GM18907 (cell line): ENCODE measurements around the gene LOXL3.

Source experiments
- ATAC-seq: cut with Tn5 transposase; IDR thresholded peaks from one replicate; pipeline ENCODE4 v1.9.1; 2021; ENCODE audit warnings: mild to moderate bottlenecking, moderate library complexity; ENCODE audit not compliant: unreplicated experiment

Gene LOXL3

DNA sequence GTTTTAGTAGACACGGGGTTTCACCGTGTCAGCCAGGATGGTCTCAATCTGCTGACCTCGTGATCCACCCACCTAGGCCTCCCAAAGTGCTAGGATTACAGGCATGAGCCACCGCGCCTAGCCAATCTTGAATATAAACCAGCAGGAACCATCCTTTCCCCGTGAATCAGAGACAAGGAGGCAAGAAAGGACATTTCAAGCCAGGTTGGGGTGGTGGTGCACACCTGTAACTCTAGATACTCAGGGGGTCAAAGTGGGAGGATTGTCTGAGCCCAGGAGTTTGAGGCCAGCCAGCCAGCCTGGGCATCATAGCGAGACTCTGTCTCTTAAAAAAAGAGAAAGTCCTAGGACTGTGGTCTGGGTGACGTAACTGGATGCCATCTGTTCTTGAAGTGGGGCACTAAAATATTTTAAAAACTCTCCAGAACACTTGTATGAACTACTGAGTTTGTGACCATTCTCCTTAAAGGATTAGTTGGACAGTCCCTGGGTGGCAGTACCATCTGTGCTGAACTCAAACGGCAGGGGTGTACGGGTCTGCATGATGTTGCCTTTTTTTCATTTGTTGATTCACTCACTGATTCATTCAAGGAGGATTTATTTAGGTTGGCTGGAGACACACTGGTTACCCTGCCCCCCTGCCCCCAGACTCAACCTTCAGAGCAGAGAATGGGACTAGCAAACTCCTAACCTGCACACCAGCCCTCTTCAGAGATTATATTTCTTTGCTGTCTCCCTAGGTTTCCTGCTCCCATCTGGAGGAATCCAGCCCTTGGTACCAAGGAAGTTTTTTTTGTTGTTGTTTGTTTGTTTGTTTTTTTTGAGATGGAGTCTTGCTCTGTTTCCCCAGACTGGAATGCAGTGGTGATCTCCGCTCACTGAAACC lies 42.4 kb downstream of the LOXL3 start:
- ATAC-seq, result no peak

DNA sequence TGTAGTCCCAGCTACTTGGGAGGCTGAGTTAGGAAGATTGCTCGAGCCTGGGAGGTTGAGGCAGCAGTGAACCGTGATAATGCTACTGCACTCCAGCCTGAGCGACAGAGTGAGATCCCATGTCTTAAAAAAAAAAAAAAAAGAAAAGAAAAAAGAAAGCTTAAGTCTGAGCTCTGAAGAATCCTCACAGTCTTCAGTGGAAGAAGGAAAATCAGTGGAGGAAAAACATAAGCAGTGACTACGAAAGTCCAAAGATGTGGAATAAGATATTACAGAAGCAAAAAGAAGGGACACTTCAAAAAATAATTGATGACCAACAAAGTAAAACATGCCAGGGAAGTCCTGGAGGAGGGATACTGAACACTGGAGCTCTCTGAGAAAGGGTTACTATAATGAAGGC lies 43.5 kb downstream of the LOXL3 start:
- ATAC-seq, result no peak

DNA sequence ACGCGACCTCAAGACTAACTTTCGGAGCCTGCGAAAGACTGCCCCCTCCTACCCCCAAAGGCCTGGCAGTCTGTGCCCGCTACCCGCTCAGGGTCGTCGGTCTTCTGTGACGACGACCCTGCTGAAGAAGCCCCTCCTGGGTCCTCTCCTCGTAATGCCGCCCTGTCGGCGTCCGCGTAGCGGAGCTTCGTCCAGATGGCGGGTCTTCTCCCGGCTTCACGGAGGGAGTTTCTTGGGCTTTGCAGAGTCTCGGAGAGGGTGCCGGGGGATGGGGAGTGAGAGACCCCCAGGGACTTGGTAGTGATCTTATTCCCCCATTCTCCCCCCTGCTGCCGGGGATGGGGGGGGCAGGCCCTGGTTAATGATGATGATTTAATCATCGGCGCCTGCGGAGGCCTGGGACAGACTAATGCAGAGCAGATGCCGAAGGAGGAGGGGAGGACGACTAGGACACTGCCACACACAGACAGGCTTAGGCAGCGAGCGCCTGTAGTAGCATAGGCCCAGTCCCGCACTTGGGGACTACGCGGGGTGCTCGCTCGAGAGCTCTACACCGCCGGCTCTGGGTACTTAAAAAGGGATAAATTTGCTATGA lies 45.7 kb downstream of the LOXL3 start:
- peak; percentile 21 for ATAC-seq

DNA sequence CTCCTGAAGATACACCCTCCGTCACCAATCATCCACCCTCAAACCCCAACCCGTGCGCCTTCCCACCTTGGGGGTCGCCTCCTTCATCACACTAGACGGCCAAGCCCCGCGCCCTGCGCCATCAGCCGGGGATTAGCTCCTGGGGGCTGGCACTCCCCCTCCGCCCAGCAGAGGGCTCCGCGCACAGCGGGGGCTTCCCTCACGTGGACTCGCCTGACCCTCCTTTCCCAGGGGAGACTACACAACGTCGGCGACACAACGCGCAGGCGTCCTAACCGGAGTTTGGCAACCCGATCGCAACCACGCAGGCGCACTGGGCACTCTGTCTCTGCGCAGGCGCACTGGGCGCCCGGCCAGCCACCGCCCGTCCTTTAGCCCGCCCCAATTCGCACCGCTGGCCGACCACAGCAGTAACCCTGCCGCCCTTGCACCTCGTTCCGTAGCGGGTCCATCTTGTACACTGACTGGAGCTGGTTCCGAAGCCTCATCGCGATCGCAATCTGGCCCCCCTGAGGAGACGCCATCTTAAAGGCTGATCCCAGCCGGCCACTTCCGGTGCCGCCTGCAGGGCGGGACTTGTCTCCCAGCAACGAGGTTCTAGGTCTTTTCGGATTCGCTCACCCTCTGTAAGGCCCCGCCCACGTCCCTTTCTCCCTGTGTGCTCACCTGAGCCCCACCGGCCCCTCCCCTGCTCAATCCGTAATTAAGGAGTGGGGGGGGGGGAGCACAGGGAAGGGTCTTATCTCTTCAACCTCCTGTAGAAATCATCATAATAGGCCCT lies 46.4 kb downstream of the LOXL3 start, which contains the start of gene PCGF1:
PCGF1 (minus strand) TSS at position 551 of the 781 bp plus-strand sequence; CDS start at position 524, 27 bp downstream.
- ATAC-seq, result peak; percentile 93

GRCh38 chr2:74505448-74506246 lies 48.1 kb downstream of the LOXL3 start:
- no peak for ATAC-seq

- ATAC-seq, result no peak
Observed at GRCh38 chr2:74504591-74504990, 49.2 kb downstream of the LOXL3 start.

DNA sequence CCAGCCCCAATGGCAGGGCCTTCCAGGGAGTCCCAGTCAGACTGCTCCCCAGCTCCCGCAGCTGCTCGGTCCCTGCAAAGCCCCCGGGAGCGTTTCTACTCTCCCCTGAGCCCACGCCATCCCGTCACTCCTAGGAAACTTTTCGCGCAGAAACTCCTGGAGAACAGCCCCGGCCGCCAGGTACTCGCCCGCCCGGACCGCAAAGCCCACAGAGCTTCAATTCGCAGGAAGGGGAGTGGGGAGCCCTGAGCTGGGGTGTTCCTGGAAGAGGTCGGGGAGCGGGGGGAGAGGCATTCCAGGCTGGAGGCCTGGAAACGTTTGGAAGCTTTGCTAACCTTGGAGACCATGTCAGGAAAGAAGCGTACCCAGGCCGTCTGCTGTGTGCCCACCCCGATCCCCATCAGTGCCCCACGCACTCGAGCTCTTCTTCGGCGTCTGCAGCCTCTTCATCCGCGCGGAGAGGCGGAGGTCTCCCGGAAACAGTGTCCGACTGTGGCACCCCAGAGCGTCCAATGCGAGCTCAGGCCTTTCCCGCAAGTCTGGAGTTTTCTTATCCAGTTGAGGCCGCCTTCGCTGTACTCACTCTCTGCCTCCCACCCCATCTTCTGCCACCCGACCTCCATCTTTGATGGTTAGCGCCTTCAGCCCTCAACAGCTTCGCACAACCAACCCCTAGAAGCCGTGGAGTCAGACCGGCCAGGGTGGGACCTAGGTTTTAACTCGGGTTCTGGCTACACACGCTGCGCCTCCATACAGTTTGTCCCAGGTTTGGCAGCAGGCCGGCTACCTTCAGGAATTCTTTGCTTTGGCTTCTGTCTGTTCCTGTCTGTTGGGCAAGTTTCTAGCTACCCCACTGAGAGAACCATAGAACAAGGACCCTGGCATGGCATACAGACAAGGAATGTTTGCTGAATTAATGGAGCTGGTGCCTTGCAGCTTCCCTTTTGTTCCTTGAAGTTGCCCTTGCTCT lies 50.0 kb downstream of the LOXL3 start:
- ATAC-seq, result no peak

DNA sequence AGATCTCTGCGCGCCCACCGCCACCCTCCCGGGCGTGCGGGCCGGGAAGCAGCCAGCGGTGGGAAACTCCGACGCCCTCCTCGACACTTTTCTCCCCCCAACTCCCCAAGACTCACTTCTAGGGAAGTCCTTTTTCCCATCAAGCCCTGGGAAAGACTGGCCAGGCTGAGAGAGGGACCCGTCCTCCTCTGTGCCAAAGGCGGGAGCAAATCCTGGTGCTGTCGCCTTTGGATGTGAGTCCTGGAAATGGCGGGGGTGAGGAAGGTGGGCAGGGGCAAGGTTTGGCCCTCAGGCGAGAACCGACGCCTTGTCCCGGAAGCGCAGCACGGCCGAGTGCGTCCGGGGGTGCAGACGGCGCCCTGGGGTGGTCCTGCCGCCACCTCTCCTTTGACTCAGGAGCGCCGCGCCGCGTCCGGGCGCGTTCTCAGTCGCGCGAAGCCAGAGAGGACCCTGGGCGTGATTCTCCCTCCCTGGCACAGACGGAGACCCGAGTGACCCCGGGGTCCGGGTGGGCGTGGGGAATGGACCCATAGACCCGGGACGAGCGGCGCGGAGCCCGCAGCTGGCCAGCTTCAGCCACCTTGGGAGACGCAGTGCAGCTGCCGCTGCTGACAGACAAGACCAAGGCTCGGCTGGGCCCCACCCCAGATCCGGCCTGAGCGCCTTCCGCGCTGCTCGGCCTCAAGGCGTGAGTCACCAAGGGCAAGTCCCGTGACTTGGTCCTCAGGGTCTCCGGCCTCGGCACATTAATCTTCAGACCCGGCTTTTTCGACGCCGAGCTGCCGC lies 50.8 kb downstream of the LOXL3 start:
- ATAC-seq, result peak; percentile 38

GRCh38 chr2:74502147-74502719 lies 51.5 kb downstream of the LOXL3 start:
- no peak for ATAC-seq

- ATAC-seq, result no peak
Observed at GRCh38 chr2:74501335-74502071, 52.2 kb downstream of the LOXL3 start.

- ATAC-seq, result no peak
Observed at GRCh38 chr2:74500578-74500946, 53.2 kb downstream of the LOXL3 start.

GRCh38 chr2:74499940-74500577 lies 53.7 kb downstream of the LOXL3 start:
- no peak for ATAC-seq

DNA sequence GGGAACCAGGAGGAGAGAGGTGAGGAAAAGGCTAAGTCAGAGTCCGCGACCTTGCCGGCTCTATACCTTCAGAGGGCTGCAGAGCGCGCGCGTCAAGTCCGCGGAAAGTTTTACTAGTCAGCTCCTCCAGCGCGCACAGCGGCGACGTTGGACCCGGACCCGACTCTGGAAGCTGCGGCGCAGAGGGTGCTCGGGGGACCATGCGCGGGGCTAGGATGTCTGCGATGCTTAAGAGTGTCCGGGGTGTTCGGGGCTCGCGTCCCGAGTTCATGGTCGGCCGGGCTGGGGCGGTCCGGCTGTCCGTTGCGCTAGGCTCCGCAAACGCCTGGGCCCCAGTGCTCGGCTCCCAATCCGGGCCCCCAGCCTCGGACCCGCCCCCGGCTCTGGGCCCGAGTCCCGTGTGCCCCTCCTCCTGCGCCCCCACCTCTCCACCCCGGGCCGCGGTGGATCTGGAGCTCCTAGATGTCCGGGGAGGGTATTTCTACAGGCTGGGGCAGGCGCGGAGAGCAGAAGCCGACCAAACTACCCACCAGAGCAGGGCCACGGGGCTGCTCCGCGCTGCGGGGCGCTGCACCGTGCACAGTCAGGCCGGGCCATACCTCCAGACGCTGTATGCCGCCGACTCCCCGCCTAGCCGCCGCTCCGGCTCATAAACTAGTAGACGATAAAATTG lies 54.3 kb downstream of the LOXL3 start, which contains the start of gene LBX2:
LBX2 (minus strand) TSS at position 337 of the 673 bp plus-strand sequence; CDS start at position 271, 66 bp downstream.
- no peak for ATAC-seq

- ATAC-seq, result no peak
Observed at GRCh38 chr2:74498500-74499266, 55.1 kb downstream of the LOXL3 start.

- ATAC-seq, result no peak
Observed at GRCh38 chr2:74497777-74498499, 55.8 kb downstream of the LOXL3 start.
